ENCODE measurements around the gene PABPN1.

GRCh38 chr14:23277189-23277588, 44.1 kb upstream of the PABPN1 start:
- TF ChIP-seq, protein P1, sequence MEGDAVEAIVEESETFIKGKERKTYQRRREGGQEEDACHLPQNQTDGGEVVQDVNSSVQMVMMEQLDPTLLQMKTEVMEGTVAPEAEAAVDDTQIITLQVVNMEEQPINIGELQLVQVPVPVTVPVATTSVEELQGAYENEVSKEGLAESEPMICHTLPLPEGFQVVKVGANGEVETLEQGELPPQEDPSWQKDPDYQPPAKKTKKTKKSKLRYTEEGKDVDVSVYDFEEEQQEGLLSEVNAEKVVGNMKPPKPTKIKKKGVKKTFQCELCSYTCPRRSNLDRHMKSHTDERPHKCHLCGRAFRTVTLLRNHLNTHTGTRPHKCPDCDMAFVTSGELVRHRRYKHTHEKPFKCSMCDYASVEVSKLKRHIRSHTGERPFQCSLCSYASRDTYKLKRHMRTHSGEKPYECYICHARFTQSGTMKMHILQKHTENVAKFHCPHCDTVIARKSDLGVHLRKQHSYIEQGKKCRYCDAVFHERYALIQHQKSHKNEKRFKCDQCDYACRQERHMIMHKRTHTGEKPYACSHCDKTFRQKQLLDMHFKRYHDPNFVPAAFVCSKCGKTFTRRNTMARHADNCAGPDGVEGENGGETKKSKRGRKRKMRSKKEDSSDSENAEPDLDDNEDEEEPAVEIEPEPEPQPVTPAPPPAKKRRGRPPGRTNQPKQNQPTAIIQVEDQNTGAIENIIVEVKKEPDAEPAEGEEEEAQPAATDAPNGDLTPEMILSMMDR (IDR thresholded peaks at IDR 0.05; ENCODE audit: low read length): no peak
- TF ChIP-seq EZH2 (optimal IDR thresholded peaks at IDR 0.05; ENCODE audit: low read depth, low read length): no peak
- TF ChIP-seq EZH2phosphoT487 (IDR thresholded peaks at IDR 0.05; ENCODE audit: low read length): no peak
